ENCODE measurements around the gene AAGAB.
"Not testable (repeated sequence)": the region's sequence is repeated elsewhere in the genome, so short reads cannot be mapped to it uniquely, and the experiment has no call there.

Gene AAGAB

DNA sequence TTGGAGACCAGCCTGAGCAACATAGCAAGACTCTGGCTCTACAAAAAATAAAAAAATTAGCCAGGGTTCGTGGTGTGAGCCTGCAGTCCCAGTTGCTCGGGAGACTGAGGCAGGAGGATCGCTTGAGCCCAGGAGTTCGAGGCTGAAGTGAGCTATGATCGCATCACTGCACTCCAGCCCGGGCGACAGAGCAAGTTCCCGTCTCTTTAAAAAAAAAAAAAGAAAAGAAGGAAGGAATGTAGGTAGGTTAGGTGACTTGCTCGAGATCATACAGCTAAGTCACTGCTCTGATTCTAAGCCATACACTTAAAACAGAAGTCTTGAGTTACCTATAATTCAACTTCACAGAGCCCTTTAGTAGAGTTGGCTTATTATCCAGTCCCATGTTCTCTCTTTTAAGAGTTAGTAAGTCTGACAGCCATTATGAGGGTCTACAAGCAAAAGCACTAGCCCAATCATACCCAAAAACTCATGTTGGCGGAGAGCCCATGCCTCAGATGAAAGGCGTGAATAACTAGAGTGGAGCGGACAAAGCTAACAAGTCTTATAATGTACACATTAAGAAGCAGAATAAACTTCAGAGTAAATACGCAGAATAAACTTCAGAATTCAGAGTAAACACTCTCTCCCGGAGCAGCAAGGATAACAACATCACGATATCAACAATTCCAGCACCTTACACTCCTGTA, 768 bp downstream of the AAGAB start:
- DNase-seq (ENCODE audit: low read depth in 1 of 2, low spot score in 1 of 2), result no peak

DNA sequence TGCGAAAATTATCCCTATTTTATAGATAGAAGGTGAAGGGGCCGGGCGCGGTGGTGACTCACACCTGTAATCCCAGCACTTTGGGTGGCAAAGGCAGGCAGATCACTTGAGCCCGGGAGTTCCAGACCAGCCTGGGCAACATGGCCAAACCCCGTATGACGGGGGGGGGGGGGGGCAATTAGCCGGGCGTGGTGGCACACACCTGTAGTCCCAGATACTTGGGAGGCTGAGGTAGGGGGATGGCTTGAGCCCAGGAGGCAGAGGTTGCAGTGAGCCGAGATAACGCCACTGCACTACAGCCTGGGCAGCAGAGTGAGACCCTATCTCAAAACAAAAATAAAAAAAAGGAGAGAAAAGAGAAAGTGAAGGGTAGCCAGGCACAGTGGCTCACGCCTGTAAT, 1.4 kb downstream of the AAGAB start:
- DNase-seq (ENCODE audit: low read depth in 1 of 2, low spot score in 1 of 2), result no peak

DNA sequence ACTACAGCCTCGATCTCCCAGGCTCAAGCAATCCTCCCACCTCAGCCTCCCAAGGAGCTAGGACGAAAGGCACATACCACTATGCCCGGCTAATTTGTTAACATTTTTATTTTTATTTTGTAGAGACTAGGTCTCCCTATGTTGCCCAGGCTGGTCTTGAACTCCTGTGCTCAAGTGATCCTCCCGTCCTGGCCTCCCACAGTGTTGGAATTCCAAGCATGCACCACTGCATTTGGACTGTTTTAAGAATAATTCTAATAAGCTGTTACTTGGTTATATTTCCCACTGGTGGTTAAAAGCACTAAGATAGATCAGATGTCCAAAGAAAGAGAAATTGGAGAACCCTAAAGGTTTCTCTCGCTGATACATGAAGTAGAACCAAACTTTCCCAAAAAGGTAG, 3.1 kb downstream of the AAGAB start:
- DNase-seq (ENCODE audit: low read depth in 1 of 2, low spot score in 1 of 2), result no peak

DNA sequence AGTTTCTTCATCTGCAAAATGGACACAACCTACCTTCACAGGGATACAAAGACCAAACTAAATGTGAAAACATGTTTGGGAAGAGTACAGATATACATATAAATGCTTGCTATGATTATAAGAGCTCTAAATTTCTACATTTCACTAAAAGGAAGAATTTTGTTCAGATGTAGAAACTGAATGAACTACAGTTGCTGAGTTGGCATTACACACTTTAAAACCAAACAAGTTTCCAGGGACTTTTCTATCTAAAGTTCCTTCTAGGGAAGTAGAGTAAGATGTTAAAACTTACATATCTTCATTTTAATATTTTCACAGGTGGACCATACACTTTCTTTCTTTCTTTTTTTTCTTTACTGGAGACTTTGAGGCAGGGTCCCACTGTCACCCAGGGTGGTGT, 4.6 kb downstream of the AAGAB start:
- DNase-seq (ENCODE audit: low read depth in 1 of 2, low spot score in 1 of 2), result no peak

DNA sequence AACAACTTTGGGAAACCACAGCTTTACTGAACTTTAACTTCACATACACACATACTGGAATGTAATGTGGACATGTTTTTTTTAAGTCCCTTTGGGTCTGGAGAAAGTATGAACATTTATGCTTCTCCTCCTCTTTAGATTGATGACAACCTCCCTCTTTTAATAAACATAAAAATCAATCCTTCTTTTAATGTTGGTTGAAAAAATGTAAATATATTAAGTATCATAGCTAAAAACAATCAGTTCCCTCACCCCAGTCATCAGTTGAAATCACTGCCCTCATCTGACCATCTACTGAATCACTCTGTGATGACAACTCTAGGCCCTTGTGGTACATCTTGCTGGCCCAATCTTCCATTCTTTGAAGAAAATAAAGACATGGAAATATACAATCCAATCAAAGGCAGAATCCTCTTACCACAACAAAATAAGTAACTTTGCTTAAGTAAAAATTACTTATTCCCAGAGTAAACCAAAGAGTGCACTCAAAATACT, 6.4 kb downstream of the AAGAB start:
- no peak for DNase-seq (ENCODE audit: low read depth in 1 of 2, low spot score in 1 of 2)

DNA sequence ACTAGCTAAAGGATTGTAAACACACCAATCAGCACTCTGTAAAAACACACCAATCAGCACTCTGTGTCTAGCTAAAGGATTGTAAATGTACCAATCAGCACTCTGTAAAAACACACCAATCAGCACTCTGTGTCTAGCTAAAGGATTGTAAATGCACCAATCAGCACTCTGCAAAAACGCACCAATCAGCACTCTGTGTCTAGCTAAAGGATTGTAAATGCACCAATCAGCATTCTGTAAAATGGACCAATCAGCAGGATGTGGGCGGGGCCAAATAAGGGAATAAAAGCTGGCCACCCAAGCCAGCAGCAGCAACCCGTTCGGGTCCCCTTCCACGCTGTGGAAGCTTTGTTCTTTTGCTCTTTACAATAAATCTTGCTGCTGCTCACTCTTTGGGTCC, 7.9 kb downstream of the AAGAB start:
- DNase-seq (ENCODE audit: low read depth in 1 of 2, low spot score in 1 of 2), result not testable (repeated sequence)

DNA sequence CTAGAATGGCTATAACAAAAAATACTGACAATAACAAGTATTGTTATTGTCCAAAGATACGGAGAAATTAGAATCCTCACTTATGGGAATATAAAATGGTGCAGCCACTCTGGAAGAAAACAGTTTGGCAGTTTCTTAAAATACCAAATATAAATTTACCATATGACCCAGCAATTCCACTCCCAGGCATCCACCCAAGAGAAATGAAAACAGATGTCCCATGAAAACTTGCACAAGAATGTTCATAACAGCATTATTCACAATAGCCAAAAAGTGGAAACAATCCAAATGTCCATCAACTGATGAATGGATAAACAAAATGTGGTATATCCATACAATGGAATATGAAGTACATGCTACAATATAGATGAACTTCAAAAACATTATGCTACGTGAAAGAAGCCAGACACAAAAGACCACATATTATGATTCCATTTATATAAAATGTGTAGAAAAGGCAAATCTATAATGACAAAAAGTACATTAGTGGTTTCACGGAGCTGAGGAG, 9.4 kb downstream of the AAGAB start:
- no peak for DNase-seq (ENCODE audit: low read depth in 1 of 2, low spot score in 1 of 2)

DNA sequence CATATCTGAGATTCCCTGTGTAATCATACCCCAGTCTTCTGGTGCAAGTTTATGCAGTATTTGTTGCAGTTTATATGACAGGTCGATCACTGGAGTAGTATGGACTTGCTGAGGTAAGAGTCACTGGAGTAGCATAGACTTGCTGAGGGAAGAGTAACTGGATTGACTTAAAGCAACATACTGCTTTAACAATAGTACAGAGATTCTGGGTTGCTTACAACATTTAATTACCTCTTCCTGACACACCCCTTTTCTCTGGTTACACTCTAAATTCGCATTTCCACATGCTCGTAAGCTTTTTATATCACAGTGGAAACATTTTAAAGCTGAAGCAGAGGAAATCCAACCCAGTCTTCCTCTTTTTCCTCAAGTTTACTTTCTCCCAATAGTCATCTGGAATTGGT, 11.8 kb downstream of the AAGAB start:
- DNase-seq (ENCODE audit: low read depth in 1 of 2, low spot score in 1 of 2), result no peak

DNA sequence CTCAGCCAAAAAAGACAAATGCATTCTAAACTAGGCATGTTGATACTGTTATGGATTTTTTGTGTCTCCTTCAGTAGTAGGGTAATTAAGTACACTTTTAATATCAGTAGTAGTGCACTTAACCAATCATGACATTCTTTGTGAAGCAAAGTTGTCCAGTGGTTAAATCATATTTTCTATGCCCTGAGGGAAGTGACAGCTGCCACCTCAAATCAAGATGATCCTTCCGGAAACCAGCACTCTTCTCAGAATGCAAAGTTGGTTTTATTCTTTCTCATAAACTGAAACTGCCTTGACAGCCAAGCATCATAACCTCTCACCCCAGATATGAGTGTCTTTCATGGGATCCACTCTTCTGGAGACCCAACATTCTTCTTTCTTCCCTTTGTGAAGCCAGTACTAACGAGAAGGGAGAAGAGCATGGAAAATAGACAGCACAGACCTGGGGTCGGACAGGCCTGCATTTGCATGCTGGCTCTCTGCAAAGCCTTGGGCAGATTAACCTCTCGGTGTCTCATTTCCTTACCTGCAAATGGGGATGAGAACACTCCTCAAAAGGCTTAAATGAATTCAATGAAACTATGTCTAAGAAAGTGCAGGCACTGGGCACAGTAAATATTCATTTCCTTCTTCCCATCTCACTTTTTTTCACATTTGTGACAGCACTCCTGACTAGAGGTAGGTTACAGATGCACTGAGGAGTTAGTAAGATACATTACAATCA, 13.2 kb downstream of the AAGAB start:
- DNase-seq (ENCODE audit: low read depth in 1 of 2, low spot score in 1 of 2), result peak in 1 of 2 donors; percentile 19

DNA sequence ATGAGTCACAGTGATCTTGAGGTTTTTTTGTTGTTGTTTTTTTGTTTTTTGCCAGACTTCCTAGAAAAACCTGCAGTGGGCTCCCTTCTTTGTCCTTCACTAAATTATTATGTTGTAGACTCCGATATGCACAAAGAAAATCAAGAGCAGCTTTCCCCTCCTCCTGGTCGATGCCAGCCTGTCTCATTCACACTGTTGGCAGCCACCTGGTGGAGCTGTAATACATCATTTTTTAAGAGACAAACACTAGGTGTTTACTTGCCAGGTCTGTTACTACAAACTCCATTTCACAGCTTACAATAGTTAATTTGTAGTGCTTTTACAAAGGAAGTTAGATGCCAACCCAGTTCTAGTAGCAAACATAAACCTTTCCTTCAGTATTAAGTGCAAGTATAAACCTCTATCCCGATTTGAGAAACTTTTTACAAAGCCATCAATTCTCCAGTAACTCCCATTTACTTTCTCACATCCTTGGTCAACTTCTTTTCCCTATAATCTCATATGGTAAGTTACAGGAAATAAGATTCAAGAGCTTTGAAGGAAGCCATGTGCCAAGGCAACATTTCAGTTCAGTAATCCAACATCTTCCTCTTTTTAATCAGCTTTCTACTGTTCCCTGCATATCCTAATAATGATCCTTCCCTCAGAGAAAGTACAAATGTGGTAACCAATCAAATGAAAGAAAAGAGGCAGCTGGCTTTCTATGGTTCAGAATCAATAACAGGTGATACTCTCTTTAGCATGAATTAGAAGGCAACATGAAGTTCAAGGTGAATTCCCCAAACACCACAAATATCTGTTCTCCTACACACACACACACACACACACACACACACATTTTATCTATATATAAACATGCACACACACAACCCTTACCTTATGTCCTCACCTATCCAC, 14.0 kb downstream of the AAGAB start:
- no peak for DNase-seq (ENCODE audit: low read depth in 1 of 2, low spot score in 1 of 2)

DNA sequence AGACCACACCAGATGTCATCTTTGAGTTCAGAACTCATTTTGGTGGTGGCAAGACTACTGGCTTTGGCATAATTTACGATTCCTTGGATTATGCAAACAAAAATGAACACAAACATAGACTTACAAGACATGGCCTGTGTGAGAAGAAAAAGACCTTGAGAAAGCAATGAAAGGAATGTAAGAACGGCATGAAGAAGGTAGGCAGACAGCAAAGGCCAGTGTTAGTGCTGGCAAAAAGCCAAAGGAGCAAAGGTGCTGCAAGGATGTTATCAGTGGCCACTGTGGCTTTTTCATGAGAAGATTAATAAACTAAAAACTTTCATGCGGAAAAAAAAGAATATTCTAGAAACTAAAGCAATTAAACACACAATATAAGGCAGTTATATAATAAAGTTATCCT, 21.9 kb downstream of the AAGAB start:
- no peak for DNase-seq (ENCODE audit: low read depth in 1 of 2, low spot score in 1 of 2)

DNA sequence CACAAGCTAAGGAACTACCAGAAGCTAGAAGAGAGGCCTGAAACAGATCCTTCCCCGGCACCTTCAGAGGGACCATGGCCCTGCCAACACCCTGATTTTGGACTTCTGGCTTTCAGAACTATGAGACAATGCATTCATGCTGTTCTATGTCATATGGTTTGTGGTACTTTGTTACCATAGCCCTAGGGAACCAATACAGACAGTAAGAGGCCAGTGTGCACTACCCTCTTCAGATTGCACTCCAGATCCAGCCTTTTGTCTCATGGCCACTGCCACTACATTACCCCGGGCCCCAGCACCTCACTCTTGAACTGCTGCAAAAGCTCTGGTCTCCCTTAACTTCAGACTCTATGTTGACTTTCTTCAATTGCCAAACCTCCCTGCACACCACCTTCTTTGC, 24.0 kb downstream of the AAGAB start:
- DNase-seq (ENCODE audit: low read depth in 1 of 2, low spot score in 1 of 2), result no peak

DNA sequence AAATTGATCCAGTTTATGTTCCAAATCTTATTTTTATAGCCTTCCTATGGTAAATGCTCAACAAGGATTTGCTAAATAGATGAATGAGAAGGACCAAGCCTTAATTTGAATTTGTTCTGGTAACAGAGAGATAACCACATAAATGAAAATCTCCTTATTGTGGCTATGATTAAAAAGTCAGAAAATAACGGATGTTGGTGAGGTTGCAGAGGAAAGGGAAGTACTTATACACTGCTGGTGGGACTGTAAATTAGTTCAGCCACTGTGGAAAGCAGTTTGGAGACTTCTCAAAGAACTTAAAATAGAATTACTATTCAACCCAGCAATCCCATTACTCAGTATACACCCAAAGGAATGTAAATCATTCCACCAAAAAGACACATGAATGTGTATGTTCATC, 26.2 kb downstream of the AAGAB start:
- no peak for DNase-seq (ENCODE audit: low read depth in 1 of 2, low spot score in 1 of 2)

DNA sequence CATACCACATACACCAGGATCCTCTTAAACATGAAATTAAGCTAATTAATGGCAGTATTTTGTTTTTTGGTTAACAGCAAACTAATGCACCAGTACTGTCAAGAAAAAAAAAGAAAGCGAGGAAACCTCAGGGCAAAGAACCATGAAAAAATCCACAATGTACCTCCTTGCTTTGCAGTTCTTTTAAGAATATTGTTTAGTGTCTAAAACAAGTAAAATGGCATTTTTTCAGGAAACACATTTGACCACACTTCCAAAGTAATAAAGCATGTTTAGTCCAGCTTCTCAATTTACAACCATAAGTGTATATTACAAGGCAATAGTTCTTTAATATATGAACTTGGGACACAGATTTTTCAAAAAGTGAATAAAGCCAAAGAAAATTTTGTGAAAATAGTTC, 26.6 kb downstream of the AAGAB start:
- no peak for DNase-seq (ENCODE audit: low read depth in 1 of 2, low spot score in 1 of 2)

DNA sequence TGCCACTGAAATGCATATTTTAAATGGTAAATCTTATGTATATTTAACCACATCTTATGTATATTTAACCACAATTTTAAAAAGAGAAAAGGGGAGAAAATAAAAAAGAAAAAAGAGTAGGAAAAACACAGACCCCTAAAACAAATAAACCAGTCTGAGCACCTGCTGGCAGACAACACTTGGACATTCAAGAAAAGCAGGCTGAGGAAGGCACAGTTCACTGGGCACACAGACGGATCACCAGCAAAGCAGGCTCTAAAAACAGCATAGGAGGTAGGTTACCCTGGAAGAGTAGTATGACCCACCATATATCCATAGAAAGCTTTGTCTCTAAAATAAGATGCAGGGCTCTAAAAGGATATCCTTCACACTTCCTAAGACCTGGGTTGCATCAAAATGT, 27.0 kb downstream of the AAGAB start:
- no peak for DNase-seq (ENCODE audit: low read depth in 1 of 2, low spot score in 1 of 2)

DNA sequence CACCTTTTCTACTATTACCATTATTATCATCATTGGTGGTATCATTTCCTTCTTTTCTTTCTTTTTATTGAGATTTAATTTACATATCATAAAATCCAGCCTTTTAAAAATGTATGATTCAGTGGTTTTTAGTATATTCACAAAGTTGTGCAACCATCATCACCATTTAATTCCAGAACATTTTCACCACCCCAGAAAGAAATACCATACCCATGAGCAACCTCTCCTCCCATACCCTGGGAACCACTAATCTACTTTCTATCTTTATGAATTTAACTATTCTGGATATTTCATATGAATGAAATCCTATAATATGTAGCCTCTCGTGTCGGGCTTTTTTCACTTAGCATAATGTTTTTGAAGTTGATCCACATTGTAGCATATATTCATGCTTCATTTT, 29.1 kb downstream of the AAGAB start:
- DNase-seq (ENCODE audit: low read depth in 1 of 2, low spot score in 1 of 2), result no peak

DNA sequence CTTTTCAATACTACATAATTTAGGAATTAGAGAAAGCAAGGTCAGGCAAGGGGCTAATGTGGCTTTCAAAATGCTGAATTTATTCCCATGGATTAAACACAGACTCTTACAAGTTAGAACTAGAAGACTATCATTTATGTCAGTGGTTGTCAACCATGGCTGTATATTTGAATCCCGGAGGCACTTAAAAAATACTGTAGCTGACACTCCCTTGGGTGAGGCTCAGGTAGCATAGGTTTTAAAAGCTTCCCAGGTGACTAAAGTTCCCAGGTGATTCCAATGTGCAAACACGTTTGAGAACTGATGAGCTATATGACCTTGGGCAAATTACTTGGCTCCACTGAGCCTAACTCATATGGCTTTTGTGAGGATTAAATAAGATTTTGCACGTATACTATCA, 29.6 kb downstream of the AAGAB start:
- DNase-seq (ENCODE audit: low read depth in 1 of 2, low spot score in 1 of 2), result no peak

DNA sequence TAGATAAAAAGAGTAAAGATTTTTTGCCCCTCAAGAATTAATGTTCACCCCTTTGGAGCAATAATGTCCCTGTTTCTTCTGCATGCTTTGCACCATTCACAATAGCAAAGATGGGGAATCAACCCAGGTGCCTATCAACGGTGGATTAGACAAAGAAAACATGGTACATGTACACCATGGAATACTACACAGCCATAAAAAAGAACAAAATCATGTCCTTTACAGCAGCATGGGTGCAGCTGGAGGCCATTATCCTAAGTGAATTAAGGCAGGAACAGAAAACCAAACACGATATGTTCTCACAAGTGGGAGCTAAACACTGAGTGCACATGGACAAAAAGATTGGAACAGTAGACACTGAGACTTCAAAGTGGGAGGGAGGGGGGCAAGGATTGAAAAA, 35.2 kb downstream of the AAGAB start:
- no peak for DNase-seq (ENCODE audit: low read depth in 1 of 2, low spot score in 1 of 2)

DNA sequence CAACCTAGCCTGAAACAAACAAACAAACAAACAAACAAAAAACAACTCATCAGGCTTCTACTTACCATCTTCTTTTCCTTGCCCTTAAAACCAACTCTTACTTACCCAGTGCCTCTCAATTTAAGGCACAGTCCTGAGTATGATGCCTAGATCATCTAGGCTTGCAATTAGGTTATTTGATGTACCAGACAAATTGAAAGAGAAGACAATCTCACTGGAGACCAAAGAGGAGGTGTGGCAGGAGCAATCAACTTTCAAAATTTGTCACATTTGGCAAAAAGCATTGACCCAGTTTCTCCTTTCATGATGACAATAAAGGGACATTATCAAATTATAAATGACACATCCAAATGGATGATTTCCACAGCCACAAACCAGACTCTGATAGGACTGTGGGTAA, 36.0 kb downstream of the AAGAB start:
- no peak for DNase-seq (ENCODE audit: low read depth in 1 of 2, low spot score in 1 of 2)

DNA sequence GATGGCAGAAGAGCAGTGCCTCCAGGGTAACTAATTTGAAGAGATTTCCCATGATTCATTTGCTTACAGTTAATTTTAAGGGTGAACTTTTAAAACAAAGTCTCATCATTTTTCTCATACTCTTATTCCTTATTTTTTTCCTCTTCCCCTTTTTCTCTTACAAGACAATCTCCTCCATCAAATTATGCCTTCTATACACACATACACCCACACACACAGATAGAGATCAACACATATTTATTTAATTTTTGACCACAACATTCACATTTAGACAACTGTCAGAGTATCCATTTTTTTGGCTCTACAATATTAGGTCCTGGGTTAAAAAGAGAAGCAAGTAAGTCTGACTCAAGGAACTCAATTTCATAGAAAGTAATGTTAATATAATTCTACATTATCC, 37.6 kb downstream of the AAGAB start:
- DNase-seq (ENCODE audit: low read depth in 1 of 2, low spot score in 1 of 2), result no peak

DNA sequence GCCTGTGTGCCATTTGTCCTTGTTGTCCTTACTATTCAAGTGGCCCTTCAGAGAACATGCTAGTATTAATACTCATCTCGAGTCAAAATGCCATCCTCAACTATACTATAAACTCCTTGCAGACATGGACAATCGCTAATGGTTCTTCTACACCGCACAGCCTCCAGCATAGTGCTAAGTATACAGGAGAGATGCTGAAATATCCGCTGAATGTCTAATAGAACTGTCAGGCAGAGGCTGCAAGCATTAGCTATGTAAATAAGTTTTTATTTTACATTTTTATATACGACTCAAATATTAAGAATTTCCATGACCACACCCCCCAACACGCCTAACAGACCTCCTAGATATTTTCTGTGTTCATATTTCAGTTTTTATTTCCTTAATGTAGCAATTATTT, 39.4 kb downstream of the AAGAB start:
- DNase-seq (ENCODE audit: low read depth in 1 of 2, low spot score in 1 of 2), result no peak

Data from activated CD4-positive, alpha-beta T cell treated with anti-CD3 and anti-CD28 coated beads, Interleukin-2, amount 50 U/mL, for 24 hours (primary cell).